PC-9 (cell line): Measurements from ENCODE around the gene POMT2.
A peak's percentile ranks its signal among the peaks of the same experiment; 100 is the strongest.

ENCODE experiments used
- CTCF ChIP-seq: fragments of 200-600 bp; sonication (generic); conservative IDR thresholded peaks from 2 replicates; pipeline ENCODE4 v1.6.1; 2017; ENCODE audit warnings: mixed run types, antibody characterized with exemption, mild to moderate bottlenecking, moderate library complexity
- EZH2 ChIP-seq: fragments of 200-600 bp; sonication (generic); IDR thresholded peaks from 2 replicates; pipeline ENCODE4 v1.8.0; 2017; ENCODE audit warnings: antibody characterized with exemption, low read depth

- 0 out of 2 replicates have a peak, but pooled peaks have one; percentile 31 for TF ChIP-seq CTCF
- no peak for TF ChIP-seq EZH2
These were observed 42.0 kb downstream of the POMT2 start for GRCh38 chr14:77278461-77279230.
